Liver (tissue), 9 donors: ENCODE data around the gene CAPN10. TPM values are rescaled to one million over a fixed set of nuclear protein-coding genes. Genes with fewer than 3 reads are reported as not detected.

Experiments used
- DNase-seq: peaks from one replicate; pipeline ENCODE4 v3.0.0-alpha.2; 2017; ENCODE audit warnings: low spot score
- H3K27ac ChIP-seq, 2 donors: one replicate each; pipeline ENCODE4 v1.7.0; 2013; ENCODE audit warnings: inconsistent platforms in 2 of 2, low read length in 2 of 2, control low read depth in 1 of 2, low read depth in 1 of 2, mild to moderate bottlenecking in 1 of 2
- H3K27me3 ChIP-seq, 4 donors: one replicate each; pipeline versions ENCODE4 v1.6.1 to v1.7.0; 2013; ENCODE audit warnings: low read length in 3 of 4, inconsistent platforms in 1 of 4, mild to moderate bottlenecking in 1 of 4, moderate library complexity in 1 of 4; ENCODE audit not compliant: control insufficient read depth in 4 of 4, insufficient read depth in 4 of 4
- H3K36me3 ChIP-seq, 4 donors: one replicate each; pipeline versions ENCODE4 v1.6.1 to v1.7.0; 2013; ENCODE audit warnings: low read length in 3 of 4, mild to moderate bottlenecking in 3 of 4, low read depth in 1 of 4, moderate library complexity in 1 of 4; ENCODE audit not compliant: control insufficient read depth in 4 of 4, insufficient read depth in 3 of 4
- H3K4me1 ChIP-seq, 4 donors: one replicate each; pipeline versions ENCODE4 v1.6.1 to v1.7.0; 2013; ENCODE audit warnings: low read length in 3 of 4, mild to moderate bottlenecking in 3 of 4, moderate library complexity in 1 of 4; ENCODE audit not compliant: control insufficient read depth in 4 of 4, insufficient read depth in 4 of 4
- H3K4me3 ChIP-seq, 3 donors: one replicate each; pipeline versions ENCODE4 v1.6.1 to v1.7.0; 2013; ENCODE audit warnings: low read length in 3 of 3, control low read depth in 1 of 3, low read depth in 1 of 3, mild to moderate bottlenecking in 1 of 3
- H3K9ac ChIP-seq, 2 donors: one replicate each; pipeline ENCODE4 v1.7.0; 2013; ENCODE audit warnings: low read length in 2 of 2, mild to moderate bottlenecking in 2 of 2, moderate library complexity in 2 of 2, control low read depth in 1 of 2, low read depth in 1 of 2
- H3K9me3 ChIP-seq, 4 donors: one replicate each; pipeline versions ENCODE4 v1.6.1 to v1.7.0; 2013; ENCODE audit warnings: low read length in 3 of 4; ENCODE audit not compliant: control insufficient read depth in 4 of 4
- FOXA1 ChIP-seq: IDR thresholded peaks from 2 replicates; pipeline ENCODE4 v1.6.1; 2016; ENCODE audit warnings: antibody characterized with exemption
- FOXA2 ChIP-seq: IDR thresholded peaks from 2 replicates; pipeline ENCODE4 v1.6.1; 2016; ENCODE audit warnings: antibody characterized with exemption
- GABPA ChIP-seq, 2 donors: IDR thresholded peaks in 1 of 2; conservative IDR thresholded peaks in 1 of 2; 2 replicates each; pipeline ENCODE4 v1.6.1; 2016; ENCODE audit warnings: antibody characterized with exemption in 2 of 2, mild to moderate bottlenecking in 1 of 2, moderate library complexity in 1 of 2
- HNF4A ChIP-seq, 2 donors: conservative IDR thresholded peaks; 2 replicates each; pipeline ENCODE4 v1.6.1; 2016; ENCODE audit warnings: antibody characterized with exemption in 2 of 2, mild to moderate bottlenecking in 2 of 2
- HNF4G ChIP-seq: IDR thresholded peaks from 2 replicates; pipeline ENCODE4 v1.6.1; 2016; ENCODE audit warnings: antibody characterized with exemption
- NR2F2 ChIP-seq: IDR thresholded peaks from 2 replicates; pipeline ENCODE4 v1.6.1; 2016; ENCODE audit warnings: antibody characterized with exemption
- RXRA ChIP-seq, 2 donors: IDR thresholded peaks; 2 replicates each; pipeline ENCODE4 v1.6.1; 2017 to 2018; ENCODE audit warnings: antibody characterized with exemption in 2 of 2, mild to moderate bottlenecking in 1 of 2
- TAF1 ChIP-seq: conservative IDR thresholded peaks from 2 replicates; pipeline ENCODE4 v1.6.1; 2016; ENCODE audit warnings: antibody characterized with exemption, mild to moderate bottlenecking
- YY1 ChIP-seq: IDR thresholded peaks from 2 replicates; pipeline ENCODE4 v1.6.1; 2016; ENCODE audit warnings: antibody characterized with exemption, mild to moderate bottlenecking
- ZBTB33 ChIP-seq: IDR thresholded peaks from 2 replicates; pipeline ENCODE4 v1.6.1; 2016; ENCODE audit warnings: antibody characterized with exemption
- WGBS: extraction: QIAGEN DNeasy Blood & Tissue Kit; methylation state at CpG from one replicate; pipeline ENCODE4 v1.1.7; 2013; 5-methylcytosine and 5-hydroxymethylcytosine counted together
- polyA plus RNA-seq, 2 donors: library from polyadenylated mRNA; stranded (reverse) in 1 of 2; unstranded in 1 of 2; fragments of 200-250 nt in 1 of 2; fragments of >200 nt in 1 of 2; fragmentation: Nextera tagmentation in 1 of 2; extraction: Ambion mirVana in 1 of 2; gene quantifications; one replicate each; pipeline versions ENCODE4 v1.2.1 to v1.2.3, GENCODE V29; 2013 to 2015
- total RNA-seq, 2 donors: library from RNA; depleted of rRNA; stranded (reverse); fragments of >200 nt; gene quantifications; one replicate each; pipeline ENCODE4 v1.2.3, GENCODE V29; 2014
- TF ChIP-seq, protein P1 (sequence below): IDR thresholded peaks from 2 replicates; pipeline ENCODE4 v1.6.1; 2016; ENCODE audit warnings: antibody characterized with exemption
- TF ChIP-seq, protein P2 (sequence below): fragments of 150-350 bp; IDR thresholded peaks from 2 replicates; pipeline ENCODE4 v1.5.1; 2017; ENCODE audit warnings: improper control_type of control experiment, low read depth, low read length; ENCODE audit not compliant: missing input control
- TF ChIP-seq, protein P3 (sequence below): IDR thresholded peaks from 2 replicates; pipeline ENCODE4 v1.6.1; 2016; ENCODE audit warnings: antibody characterized with exemption, mild to moderate bottlenecking
- donor health status: healthy.
- donor health status: healthy.
- donor health status: healthy.
- donor health status: healthy.
- donor health status: healthy.

CAPN10 gene
- total and polyA plus RNA-seq, 4 donors: 4.8 to 11.3 (median 6.5) TPM

- Histone ChIP-seq H3K36me3 (peaks cover 0 to 41% (median 7%) of the 10 kb centered on the region in 4 donors), H3K4me3 (no peak overlapping the region), H3K27ac (no peak overlapping the region), H3K27me3 (no peaks in the 10 kb centered on the region), H3K4me1 (peaks cover 13 to 17% (median 15%) of the 10 kb centered on the region in 4 donors), H3K9ac (no peak overlapping the region), H3K9me3 (no peaks in the 10 kb centered on the region)
- WGBS: 96% methylated on average over 20 of the region's 20 CpGs
- TF ChIP-seq FOXA2: no peak
- TF ChIP-seq HNF4A (conservative IDR thresholded peaks at IDR 0.05): no peak
- no peak for TF ChIP-seq ZBTB33
- TF ChIP-seq, protein P1, sequence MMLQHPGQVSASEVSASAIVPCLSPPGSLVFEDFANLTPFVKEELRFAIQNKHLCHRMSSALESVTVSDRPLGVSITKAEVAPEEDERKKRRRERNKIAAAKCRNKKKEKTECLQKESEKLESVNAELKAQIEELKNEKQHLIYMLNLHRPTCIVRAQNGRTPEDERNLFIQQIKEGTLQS: no peak
- TF ChIP-seq, protein P2, sequence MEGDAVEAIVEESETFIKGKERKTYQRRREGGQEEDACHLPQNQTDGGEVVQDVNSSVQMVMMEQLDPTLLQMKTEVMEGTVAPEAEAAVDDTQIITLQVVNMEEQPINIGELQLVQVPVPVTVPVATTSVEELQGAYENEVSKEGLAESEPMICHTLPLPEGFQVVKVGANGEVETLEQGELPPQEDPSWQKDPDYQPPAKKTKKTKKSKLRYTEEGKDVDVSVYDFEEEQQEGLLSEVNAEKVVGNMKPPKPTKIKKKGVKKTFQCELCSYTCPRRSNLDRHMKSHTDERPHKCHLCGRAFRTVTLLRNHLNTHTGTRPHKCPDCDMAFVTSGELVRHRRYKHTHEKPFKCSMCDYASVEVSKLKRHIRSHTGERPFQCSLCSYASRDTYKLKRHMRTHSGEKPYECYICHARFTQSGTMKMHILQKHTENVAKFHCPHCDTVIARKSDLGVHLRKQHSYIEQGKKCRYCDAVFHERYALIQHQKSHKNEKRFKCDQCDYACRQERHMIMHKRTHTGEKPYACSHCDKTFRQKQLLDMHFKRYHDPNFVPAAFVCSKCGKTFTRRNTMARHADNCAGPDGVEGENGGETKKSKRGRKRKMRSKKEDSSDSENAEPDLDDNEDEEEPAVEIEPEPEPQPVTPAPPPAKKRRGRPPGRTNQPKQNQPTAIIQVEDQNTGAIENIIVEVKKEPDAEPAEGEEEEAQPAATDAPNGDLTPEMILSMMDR: no peak
- no peak for TF ChIP-seq RXRA (IDR thresholded peaks at IDR 0.05)
- TF ChIP-seq, protein P3, sequence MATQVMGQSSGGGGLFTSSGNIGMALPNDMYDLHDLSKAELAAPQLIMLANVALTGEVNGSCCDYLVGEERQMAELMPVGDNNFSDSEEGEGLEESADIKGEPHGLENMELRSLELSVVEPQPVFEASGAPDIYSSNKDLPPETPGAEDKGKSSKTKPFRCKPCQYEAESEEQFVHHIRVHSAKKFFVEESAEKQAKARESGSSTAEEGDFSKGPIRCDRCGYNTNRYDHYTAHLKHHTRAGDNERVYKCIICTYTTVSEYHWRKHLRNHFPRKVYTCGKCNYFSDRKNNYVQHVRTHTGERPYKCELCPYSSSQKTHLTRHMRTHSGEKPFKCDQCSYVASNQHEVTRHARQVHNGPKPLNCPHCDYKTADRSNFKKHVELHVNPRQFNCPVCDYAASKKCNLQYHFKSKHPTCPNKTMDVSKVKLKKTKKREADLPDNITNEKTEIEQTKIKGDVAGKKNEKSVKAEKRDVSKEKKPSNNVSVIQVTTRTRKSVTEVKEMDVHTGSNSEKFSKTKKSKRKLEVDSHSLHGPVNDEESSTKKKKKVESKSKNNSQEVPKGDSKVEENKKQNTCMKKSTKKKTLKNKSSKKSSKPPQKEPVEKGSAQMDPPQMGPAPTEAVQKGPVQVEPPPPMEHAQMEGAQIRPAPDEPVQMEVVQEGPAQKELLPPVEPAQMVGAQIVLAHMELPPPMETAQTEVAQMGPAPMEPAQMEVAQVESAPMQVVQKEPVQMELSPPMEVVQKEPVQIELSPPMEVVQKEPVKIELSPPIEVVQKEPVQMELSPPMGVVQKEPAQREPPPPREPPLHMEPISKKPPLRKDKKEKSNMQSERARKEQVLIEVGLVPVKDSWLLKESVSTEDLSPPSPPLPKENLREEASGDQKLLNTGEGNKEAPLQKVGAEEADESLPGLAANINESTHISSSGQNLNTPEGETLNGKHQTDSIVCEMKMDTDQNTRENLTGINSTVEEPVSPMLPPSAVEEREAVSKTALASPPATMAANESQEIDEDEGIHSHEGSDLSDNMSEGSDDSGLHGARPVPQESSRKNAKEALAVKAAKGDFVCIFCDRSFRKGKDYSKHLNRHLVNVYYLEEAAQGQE: no peak
- no peak for TF ChIP-seq FOXA1
- no peak for TF ChIP-seq GABPA (IDR thresholded peaks at IDR 0.05 in 1 of 2, conservative IDR thresholded peaks at IDR 0.05 in 1 of 2)
- TF ChIP-seq NR2F2: no peak
- no peak for TF ChIP-seq HNF4G
- TF ChIP-seq TAF1: no peak
- DNase-seq: no peak
Observed at GRCh38 chr2:240573071-240573515, 13.4 kb upstream of the CAPN10 start.

DNA sequence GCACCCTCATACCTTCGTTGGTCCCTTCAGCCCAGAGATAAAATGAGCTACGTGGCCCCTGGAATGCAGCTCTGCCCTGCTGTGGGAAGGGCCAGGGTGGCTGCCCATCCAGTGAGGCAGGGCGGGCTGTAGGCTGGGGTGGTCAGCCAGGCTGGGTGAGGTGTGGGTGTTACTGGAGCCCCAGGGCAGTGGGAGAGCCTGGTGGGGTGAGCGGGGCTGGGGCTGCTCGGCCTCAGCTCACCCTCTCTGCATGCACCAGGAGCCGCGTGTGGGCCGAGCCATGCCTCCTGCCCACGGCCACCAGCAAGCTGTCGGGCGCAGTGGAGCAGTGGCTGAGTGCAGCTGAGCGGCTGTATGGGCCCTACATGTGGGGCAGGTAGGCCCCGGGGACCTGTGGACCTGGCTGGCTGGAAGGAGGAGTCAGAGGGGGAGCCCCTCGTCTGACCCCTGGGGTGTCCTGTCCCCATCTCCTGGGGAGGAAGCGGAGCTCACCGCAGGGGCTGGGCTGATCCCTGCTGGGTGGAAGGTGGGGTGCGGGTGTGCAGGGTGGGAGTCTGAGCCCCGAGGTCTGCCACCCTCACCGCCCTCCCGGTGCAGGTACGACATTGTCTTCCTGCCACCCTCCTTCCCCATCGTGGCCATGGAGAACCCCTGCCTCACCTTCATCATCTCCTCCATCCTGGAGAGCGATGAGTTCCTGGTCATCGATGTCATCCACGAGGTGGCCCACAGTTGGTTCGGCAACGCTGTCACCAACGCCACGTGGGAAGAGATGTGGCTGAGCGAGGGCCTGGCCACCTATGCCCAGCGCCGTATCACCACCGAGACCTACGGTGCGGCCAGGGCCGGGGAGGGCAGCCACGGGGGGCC lies 12.8 kb upstream of the CAPN10 start:
- Histone ChIP-seq H3K9ac (no peak overlapping the region), H3K4me1 (peaks cover 13 to 21% (median 16%) of the 10 kb centered on the region in 4 donors), H3K27ac (no peak overlapping the region), H3K9me3 (no peaks in the 10 kb centered on the region), H3K4me3 (no peak overlapping the region), H3K36me3 (peaks cover 0 to 45% (median 7%) of the 10 kb centered on the region in 4 donors), H3K27me3 (no peaks in the 10 kb centered on the region)
- DNase-seq: no peak
- 94% methylated on average over 37 of the region's 37 CpGs for WGBS
- no peak for TF ChIP-seq RXRA (IDR thresholded peaks at IDR 0.05)
- no peak for TF ChIP-seq YY1
- TF ChIP-seq, protein P2: no peak
- no peak for TF ChIP-seq FOXA1
- TF ChIP-seq FOXA2: no peak
